ENCODE results near the gene CD28. TPM values are rescaled to one million over a fixed set of nuclear protein-coding genes. Genes with fewer than 3 reads are reported as not detected.

Gene CD28
- total and polyA plus RNA-seq, 7 donors, result 0.01 to 0.71 (median 0.17) TPM

- WGBS, 3 donors, result 0 to 56% (median 0%) methylated on average over 1 of the region's 1 CpG
- Histone ChIP-seq H3K4me3 (no peak overlapping the region), H3K27me3 (ENCODE audit: insufficient read depth in 3 of 3, low read length in 2 of 3) (no peaks in the 10 kb centered on the region), H3K4me1 (peaks cover 10% of the 10 kb centered on the region), H3K36me3 (ENCODE audit: insufficient read depth in 1 of 2, low read depth in 1 of 2) (no peaks in the 10 kb centered on the region), H3K27ac (no peak overlapping the region), H3K9me3 (no peaks in the 10 kb centered on the region)
- DNase-seq (no peak), ATAC-seq (no peak)
- TF ChIP-seq CTCF (IDR thresholded peaks at IDR 0.05), result no peak
- intact Hi-C loops (cut with DNase I), result no loop called here
These were observed 44.0 kb upstream of the CD28 start for GRCh38 chr2:203662487-203662886.

- Histone ChIP-seq H3K4me1 (peaks cover 10% of the 10 kb centered on the region), H3K4me3 (no peak overlapping the region), H3K9me3 (no peaks in the 10 kb centered on the region), H3K27me3 (ENCODE audit: insufficient read depth in 3 of 3, low read length in 2 of 3) (no peaks in the 10 kb centered on the region), H3K36me3 (ENCODE audit: insufficient read depth in 1 of 2, low read depth in 1 of 2) (no peaks in the 10 kb centered on the region), H3K27ac (no peak overlapping the region)
- ATAC-seq (no peak), DNase-seq (no peak)
- TF ChIP-seq CTCF (IDR thresholded peaks at IDR 0.05), result no peak
- intact Hi-C loops (cut with DNase I), result no loop called here
These were observed 43.5 kb upstream of the CD28 start for GRCh38 chr2:203662951-203663350.

GRCh38 chr2:203664029-203664755, 42.2 kb upstream of the CD28 start:
- Histone ChIP-seq H3K9me3 (no peaks in the 10 kb centered on the region), H3K27me3 (ENCODE audit: insufficient read depth in 3 of 3, low read length in 2 of 3) (no peaks in the 10 kb centered on the region), H3K27ac (no peak overlapping the region), H3K36me3 (ENCODE audit: insufficient read depth in 1 of 2, low read depth in 1 of 2) (no peaks in the 10 kb centered on the region), H3K4me1 (peaks cover 10% of the 10 kb centered on the region), H3K4me3 (no peak overlapping the region)
- no peak for TF ChIP-seq CTCF (IDR thresholded peaks at IDR 0.05)
- intact Hi-C loops (cut with DNase I), result no loop called here
- ATAC-seq, result no peak
- 72 to 90% (median 80%) methylated on average over 7 of the region's 7 CpGs for WGBS, 3 donors
- no peak for DNase-seq

- Histone ChIP-seq H3K27me3 (ENCODE audit: insufficient read depth in 3 of 3, low read length in 2 of 3) (no peaks in the 10 kb centered on the region), H3K27ac (no peak overlapping the region), H3K4me3 (no peak overlapping the region), H3K36me3 (ENCODE audit: insufficient read depth in 1 of 2, low read depth in 1 of 2) (no peaks in the 10 kb centered on the region), H3K4me1 (no peaks in the 10 kb centered on the region), H3K9me3 (no peaks in the 10 kb centered on the region)
- 97 to 99% (median 98%) methylated on average over 2 of the region's 2 CpGs for WGBS, 3 donors
- TF ChIP-seq CTCF (IDR thresholded peaks at IDR 0.05), result no peak
- ATAC-seq (no peak), DNase-seq (no peak)
- intact Hi-C loops (cut with DNase I), result no loop called here
These were observed 38.6 kb upstream of the CD28 start for GRCh38 chr2:203667838-203668237.

GRCh38 chr2:203669820-203670219, 36.6 kb upstream of the CD28 start:
- H3K27ac ChIP-seq, result no peak overlapping the region
- intact Hi-C loops (cut with DNase I), result no loop called here
- no peaks in the 10 kb centered on the region for H3K4me1 ChIP-seq
- no peaks in the 10 kb centered on the region for H3K9me3 ChIP-seq
- H3K4me3 ChIP-seq, result no peak overlapping the region
- ATAC-seq, result no peak
- TF ChIP-seq CTCF (IDR thresholded peaks at IDR 0.05), result no peak
- no peak for DNase-seq
- 49 to 73% (median 67%) methylated on average over 2 of the region's 2 CpGs for WGBS, 3 donors
- H3K27me3 ChIP-seq (ENCODE audit: insufficient read depth in 3 of 3, low read length in 2 of 3), result no peaks in the 10 kb centered on the region
- H3K36me3 ChIP-seq (ENCODE audit: insufficient read depth in 1 of 2, low read depth in 1 of 2), result no peaks in the 10 kb centered on the region

All from psoas muscle (tissue), 8 donors.